HG03095 (cell line): ENCODE measurements around the gene KLLN.
"Not testable (repeated sequence)": the region's sequence is repeated elsewhere in the genome, so short reads cannot be mapped to it uniquely, and the experiment has no call there.

ENCODE experiments used
- ATAC-seq: cut with Tn5 transposase; IDR thresholded peaks from one replicate; pipeline ENCODE4 v1.9.1; 2021; ENCODE audit warnings: moderate library complexity; ENCODE audit not compliant: unreplicated experiment

The KLLN gene

GRCh38 chr10:87863053-87863943 is at the start of gene KLLN, which contains the start of gene PTEN:
TSS of gene KLLN (minus strand) at chr10:87863533. CDS start at chr10:87862487, 1,046 bp downstream.
TSS of gene PTEN (plus strand) at chr10:87863625. CDS start at chr10:87864470, 845 bp downstream.
- peak; percentile 36 for ATAC-seq

GRCh38 chr10:87903396-87903795 is 40.1 kb upstream of the KLLN start:
- ATAC-seq = not testable (repeated sequence)

GRCh38 chr10:87897957-87898356 is 34.6 kb upstream of the KLLN start:
- ATAC-seq = not testable (repeated sequence)

GRCh38 chr10:87896216-87896615 is 32.9 kb upstream of the KLLN start:
- no peak for ATAC-seq

GRCh38 chr10:87895430-87895829 is 32.1 kb upstream of the KLLN start:
- no peak for ATAC-seq

GRCh38 chr10:87887548-87888289 is 24.4 kb upstream of the KLLN start:
- ATAC-seq = no peak

- ATAC-seq = no peak
Measured at GRCh38 chr10:87887146-87887545, 23.8 kb upstream of the KLLN start.

GRCh38 chr10:87886635-87887034 is 23.3 kb upstream of the KLLN start:
- ATAC-seq = no peak

- no peak for ATAC-seq
Measured at GRCh38 chr10:87882555-87883294, 19.4 kb upstream of the KLLN start.

- not testable (repeated sequence) for ATAC-seq
Measured at GRCh38 chr10:87881373-87882059, 18.2 kb upstream of the KLLN start.

- ATAC-seq = no peak
Measured at GRCh38 chr10:87880336-87880735, 17.0 kb upstream of the KLLN start.

GRCh38 chr10:87878664-87879459 is 15.5 kb upstream of the KLLN start:
- ATAC-seq = no peak

GRCh38 chr10:87875929-87876571 is 12.7 kb upstream of the KLLN start:
- no peak for ATAC-seq

- ATAC-seq = no peak
Measured at GRCh38 chr10:87873656-87874055, 10.3 kb upstream of the KLLN start.

GRCh38 chr10:87872828-87873227 is 9.5 kb upstream of the KLLN start:
- no peak for ATAC-seq

GRCh38 chr10:87869773-87870551 is 6.6 kb upstream of the KLLN start:
- no peak for ATAC-seq

GRCh38 chr10:87869139-87869538 is 5.8 kb upstream of the KLLN start:
- not testable (repeated sequence) for ATAC-seq

GRCh38 chr10:87868277-87868676 is 4.9 kb upstream of the KLLN start:
- ATAC-seq = no peak
